Right lobe of liver (tissue), 4 donors: ENCODE data around the gene PGAP3.

Experiments used
- POLR2A ChIP-seq: fragments of 450-650 bp; IDR thresholded peaks from one replicate; pipeline ENCODE4 v1.6.1; 2017; ENCODE audit warnings: antibody characterized with exemption, mild to moderate bottlenecking
- TF ChIP-seq, protein P1 (sequence below), 4 donors: fragments of 200-600 bp in 3 of 4; fragments of 450-650 bp in 1 of 4; IDR thresholded peaks; one replicate each; pipeline versions ENCODE4 v1.5.1 to v1.8.0; 2016 to 2022; ENCODE audit warnings: antibody characterized with exemption in 4 of 4, mild to moderate bottlenecking in 2 of 4
- donor health status: DM: no; HTN: no; CAD: no.
- donor health status: DM: no; HTN: no; CAD: no.
- donor health status: DM: no; HTN: yes; CAD: no.

DNA sequence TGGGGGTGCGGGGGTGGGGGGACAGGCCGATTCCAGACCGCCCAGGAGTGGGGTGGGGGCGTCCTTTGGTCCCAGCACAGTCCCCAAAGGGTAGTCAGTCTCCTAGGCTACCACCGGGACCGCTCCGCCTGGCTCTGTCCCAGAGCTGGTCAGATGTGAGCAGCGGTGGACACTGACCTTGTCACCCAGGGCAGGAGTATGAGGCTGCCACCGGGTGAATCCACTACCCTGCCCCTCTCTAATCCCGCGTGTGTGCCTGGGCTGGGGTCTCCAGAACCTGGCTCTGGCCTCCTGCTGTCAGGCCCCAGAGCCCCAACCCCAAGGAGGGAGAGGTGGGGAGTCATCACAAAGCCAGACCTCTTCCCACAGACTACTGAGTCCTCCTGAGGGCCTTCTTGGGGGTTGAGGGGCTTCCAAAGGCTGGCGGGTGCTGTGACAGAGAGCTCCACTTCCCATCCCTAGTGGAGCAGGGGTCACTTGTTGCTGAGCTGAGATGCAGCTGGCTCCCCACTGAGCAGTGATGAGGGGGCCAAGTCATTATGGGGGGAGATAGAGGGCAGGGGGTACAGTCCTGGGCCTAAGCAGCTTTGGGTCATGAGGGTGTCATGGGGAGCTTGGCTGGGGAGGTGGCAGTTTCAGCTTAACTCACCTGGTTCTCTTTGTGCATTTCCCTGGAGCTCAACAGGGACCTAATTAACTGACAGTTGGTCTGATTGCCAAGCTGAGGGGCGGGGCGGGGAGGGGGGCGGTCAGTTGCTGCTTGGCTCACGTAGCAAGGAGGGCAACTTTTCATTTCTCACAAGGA lies 59.9 kb downstream of the PGAP3 start:
- TF ChIP-seq, protein P1, sequence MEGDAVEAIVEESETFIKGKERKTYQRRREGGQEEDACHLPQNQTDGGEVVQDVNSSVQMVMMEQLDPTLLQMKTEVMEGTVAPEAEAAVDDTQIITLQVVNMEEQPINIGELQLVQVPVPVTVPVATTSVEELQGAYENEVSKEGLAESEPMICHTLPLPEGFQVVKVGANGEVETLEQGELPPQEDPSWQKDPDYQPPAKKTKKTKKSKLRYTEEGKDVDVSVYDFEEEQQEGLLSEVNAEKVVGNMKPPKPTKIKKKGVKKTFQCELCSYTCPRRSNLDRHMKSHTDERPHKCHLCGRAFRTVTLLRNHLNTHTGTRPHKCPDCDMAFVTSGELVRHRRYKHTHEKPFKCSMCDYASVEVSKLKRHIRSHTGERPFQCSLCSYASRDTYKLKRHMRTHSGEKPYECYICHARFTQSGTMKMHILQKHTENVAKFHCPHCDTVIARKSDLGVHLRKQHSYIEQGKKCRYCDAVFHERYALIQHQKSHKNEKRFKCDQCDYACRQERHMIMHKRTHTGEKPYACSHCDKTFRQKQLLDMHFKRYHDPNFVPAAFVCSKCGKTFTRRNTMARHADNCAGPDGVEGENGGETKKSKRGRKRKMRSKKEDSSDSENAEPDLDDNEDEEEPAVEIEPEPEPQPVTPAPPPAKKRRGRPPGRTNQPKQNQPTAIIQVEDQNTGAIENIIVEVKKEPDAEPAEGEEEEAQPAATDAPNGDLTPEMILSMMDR (IDR thresholded peaks at IDR 0.05) = no peak
- TF ChIP-seq POLR2A = no peak
